OCI-LY1 (cell line): ENCODE results near the gene C1orf116.

ENCODE experiments used
- H2AFZ ChIP-seq: fragments of 200-600 bp; sonication (generic), shearing (Covaris generic); 2 replicates; pipeline ENCODE4 v1.6.0; 2014; ENCODE audit warnings: antibody characterized with exemption, mild to moderate bottlenecking, low read length
- H3F3A ChIP-seq: fragments of 200-600 bp; sonication (generic), shearing (Covaris generic); 2 replicates; pipeline ENCODE4 v1.6.0; 2014; ENCODE audit warnings: mild to moderate bottlenecking, antibody characterized with exemption, low read length, moderate library complexity; ENCODE audit not compliant: insufficient read depth
- H3K27ac ChIP-seq: fragments of 200-600 bp; sonication (generic); 2 replicates; pipeline ENCODE4 v1.5.1; 2014; ENCODE audit warnings: low read length, mixed run types, mild to moderate bottlenecking, low read depth; ENCODE audit not compliant: poor library complexity, severe bottlenecking
- H3K27me3 ChIP-seq: fragments of 200-600 bp; sonication (generic); 2 replicates; pipeline ENCODE4 v1.6.0; 2014; ENCODE audit warnings: antibody characterized with exemption, mild to moderate bottlenecking, low read length, moderate library complexity; ENCODE audit not compliant: insufficient read depth
- H3K36me3 ChIP-seq: fragments of 200-600 bp; sonication (generic); 2 replicates; pipeline ENCODE4 v1.6.1; 2014; ENCODE audit warnings: mild to moderate bottlenecking, antibody characterized with exemption, low read length, moderate library complexity, mixed read lengths; ENCODE audit not compliant: insufficient read depth
- H3K4me1 ChIP-seq: fragments of 200-600 bp; sonication (generic); 2 replicates; pipeline ENCODE4 v1.5.1; 2014; ENCODE audit warnings: mild to moderate bottlenecking, low read length, moderate library complexity; ENCODE audit not compliant: insufficient read depth, severe bottlenecking
- H3K4me2 ChIP-seq: fragments of 200-600 bp; sonication (generic), shearing (Covaris generic); 2 replicates; pipeline ENCODE4 v1.6.1; 2014; ENCODE audit warnings: low read length
- H3K4me3 ChIP-seq: fragments of 200-600 bp; sonication (generic); 2 replicates; pipeline ENCODE4 v1.5.1; 2014; ENCODE audit warnings: low read length, low read depth, mild to moderate bottlenecking, mixed read lengths; ENCODE audit not compliant: poor library complexity, severe bottlenecking
- H3K79me2 ChIP-seq: fragments of 200-600 bp; shearing (Covaris generic); 2 replicates; pipeline ENCODE4 v1.6.1; 2016; ENCODE audit warnings: mixed run types, low read length, mixed read lengths; ENCODE audit not compliant: insufficient read depth
- H3K9ac ChIP-seq: fragments of 200-600 bp; sonication (generic), shearing (Covaris generic); 2 replicates; pipeline ENCODE4 v1.6.1; 2014; ENCODE audit warnings: mild to moderate bottlenecking, low read length, mixed read lengths
- H3K9me2 ChIP-seq: fragments of 200-600 bp; sonication (generic), shearing (Covaris generic); 2 replicates; pipeline ENCODE4 v1.6.1; 2014; ENCODE audit warnings: low read depth, mild to moderate bottlenecking, low read length, mixed read lengths
- H3K9me3 ChIP-seq: fragments of 200-600 bp; shearing (Covaris generic); 2 replicates; pipeline ENCODE4 v1.6.1; 2014; ENCODE audit warnings: low read length, mixed read lengths
- H4K20me1 ChIP-seq: fragments of 200-600 bp; sonication (generic), shearing (Covaris generic); 2 replicates; pipeline ENCODE4 v1.6.0; 2016; ENCODE audit warnings: mild to moderate bottlenecking, low read length; ENCODE audit not compliant: insufficient read depth
- EZH2 ChIP-seq: fragments of 200-600 bp; sonication (generic), shearing (Covaris generic); IDR thresholded peaks from 2 replicates; pipeline ENCODE4 v1.8.0; 2017; ENCODE audit warnings: borderline replicate concordance, mixed run types, mild to moderate bottlenecking, antibody characterized with exemption, low read length, moderate library complexity, mixed read lengths
- TF ChIP-seq, protein P1 (sequence below): fragments of 200-600 bp; sonication (generic), shearing (Covaris generic); IDR thresholded peaks from 2 replicates; pipeline ENCODE4 v1.5.1; 2017; ENCODE audit warnings: mild to moderate bottlenecking, antibody characterized with exemption, low read length, moderate library complexity, mixed read lengths

The C1orf116 gene

DNA sequence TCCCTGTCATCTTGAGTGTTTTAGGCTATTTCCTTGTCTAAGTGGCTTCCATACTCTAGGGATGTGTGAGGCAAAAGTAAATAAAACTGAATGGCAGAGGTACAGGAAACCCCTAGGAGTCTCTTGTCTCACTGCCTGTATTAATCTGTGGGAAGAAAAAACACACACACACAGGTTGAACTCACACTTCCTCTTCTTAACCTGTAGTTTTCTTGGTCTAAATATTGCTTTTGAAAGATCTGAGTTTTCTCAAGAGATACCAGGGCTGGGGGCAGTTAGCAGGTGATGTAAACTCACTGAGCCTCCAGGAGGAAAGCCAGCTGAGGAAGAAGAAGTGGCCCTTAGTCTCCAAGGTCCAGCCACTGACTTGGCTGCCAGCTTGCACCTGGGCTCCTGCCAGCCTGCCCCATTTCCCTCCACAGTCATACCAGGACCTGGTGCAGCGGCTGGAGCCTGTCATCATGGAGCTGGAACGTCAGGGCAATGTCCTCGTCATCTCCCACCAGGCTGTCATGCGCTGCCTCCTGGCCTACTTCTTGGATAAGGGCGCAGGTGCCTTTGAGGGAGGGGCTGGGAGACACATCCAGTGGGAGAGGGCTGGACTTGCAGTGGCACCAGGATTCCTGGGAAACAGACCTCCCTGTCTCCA is 37.4 kb upstream of the C1orf116 start:
- H3K9me2 ChIP-seq: no peaks in the 10 kb centered on the region
- no peaks in the 10 kb centered on the region for H3K9me3 ChIP-seq
- H3K27me3 ChIP-seq: no peaks in the 10 kb centered on the region
- no peak overlapping the region for H3K9ac ChIP-seq
- no peak overlapping the region for H3K4me2 ChIP-seq
- peaks cover 16% of the 10 kb centered on the region; the same call in 1 of the 2 replicates for H3K36me3 ChIP-seq
- H3K79me2 ChIP-seq: no peaks in the 10 kb centered on the region
- H3F3A ChIP-seq: no peaks in the 10 kb centered on the region
- TF ChIP-seq EZH2: no peak
- TF ChIP-seq, protein P1, sequence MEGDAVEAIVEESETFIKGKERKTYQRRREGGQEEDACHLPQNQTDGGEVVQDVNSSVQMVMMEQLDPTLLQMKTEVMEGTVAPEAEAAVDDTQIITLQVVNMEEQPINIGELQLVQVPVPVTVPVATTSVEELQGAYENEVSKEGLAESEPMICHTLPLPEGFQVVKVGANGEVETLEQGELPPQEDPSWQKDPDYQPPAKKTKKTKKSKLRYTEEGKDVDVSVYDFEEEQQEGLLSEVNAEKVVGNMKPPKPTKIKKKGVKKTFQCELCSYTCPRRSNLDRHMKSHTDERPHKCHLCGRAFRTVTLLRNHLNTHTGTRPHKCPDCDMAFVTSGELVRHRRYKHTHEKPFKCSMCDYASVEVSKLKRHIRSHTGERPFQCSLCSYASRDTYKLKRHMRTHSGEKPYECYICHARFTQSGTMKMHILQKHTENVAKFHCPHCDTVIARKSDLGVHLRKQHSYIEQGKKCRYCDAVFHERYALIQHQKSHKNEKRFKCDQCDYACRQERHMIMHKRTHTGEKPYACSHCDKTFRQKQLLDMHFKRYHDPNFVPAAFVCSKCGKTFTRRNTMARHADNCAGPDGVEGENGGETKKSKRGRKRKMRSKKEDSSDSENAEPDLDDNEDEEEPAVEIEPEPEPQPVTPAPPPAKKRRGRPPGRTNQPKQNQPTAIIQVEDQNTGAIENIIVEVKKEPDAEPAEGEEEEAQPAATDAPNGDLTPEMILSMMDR: no peak
- H3K4me3 ChIP-seq: no peak overlapping the region
- H4K20me1 ChIP-seq: no peaks in the 10 kb centered on the region
- no peak overlapping the region for H2AFZ ChIP-seq
- H3K4me1 ChIP-seq: no peaks in the 10 kb centered on the region
- no peak overlapping the region for H3K27ac ChIP-seq

DNA sequence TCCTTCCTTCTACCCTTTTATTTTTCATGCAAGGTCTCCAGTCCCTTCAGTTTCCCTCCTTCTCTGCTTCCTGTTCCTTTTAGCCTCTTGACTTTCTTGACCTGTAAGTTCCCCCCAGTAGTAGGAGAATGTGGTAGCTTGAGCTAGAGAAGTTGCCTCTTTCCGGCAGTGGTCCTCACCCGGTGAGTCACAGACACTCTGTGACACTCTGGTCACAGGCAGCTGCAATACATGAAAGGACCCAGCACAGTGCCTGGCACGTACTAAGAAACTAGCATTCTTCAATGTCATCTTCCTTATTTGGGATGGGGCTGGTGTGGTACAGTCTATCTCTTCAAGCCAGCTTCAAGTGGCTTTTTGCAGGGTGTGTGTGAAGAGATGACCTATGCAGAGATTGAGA is 36.5 kb upstream of the C1orf116 start:
- TF ChIP-seq EZH2: no peak
- TF ChIP-seq, protein P1: no peak
- no peaks in the 10 kb centered on the region for H3K4me1 ChIP-seq
- H3F3A ChIP-seq: no peaks in the 10 kb centered on the region
- no peaks in the 10 kb centered on the region for H4K20me1 ChIP-seq
- H3K27me3 ChIP-seq: no peaks in the 10 kb centered on the region
- no peaks in the 10 kb centered on the region for H3K9me3 ChIP-seq
- H3K9me2 ChIP-seq: no peaks in the 10 kb centered on the region
- H3K9ac ChIP-seq: no peak overlapping the region
- H2AFZ ChIP-seq: no peak overlapping the region
- H3K4me3 ChIP-seq: no peak overlapping the region
- H3K79me2 ChIP-seq: no peaks in the 10 kb centered on the region
- H3K4me2 ChIP-seq: no peak overlapping the region
- peaks cover 16% of the 10 kb centered on the region; the same call in 1 of the 2 replicates for H3K36me3 ChIP-seq
- no peak overlapping the region for H3K27ac ChIP-seq

DNA sequence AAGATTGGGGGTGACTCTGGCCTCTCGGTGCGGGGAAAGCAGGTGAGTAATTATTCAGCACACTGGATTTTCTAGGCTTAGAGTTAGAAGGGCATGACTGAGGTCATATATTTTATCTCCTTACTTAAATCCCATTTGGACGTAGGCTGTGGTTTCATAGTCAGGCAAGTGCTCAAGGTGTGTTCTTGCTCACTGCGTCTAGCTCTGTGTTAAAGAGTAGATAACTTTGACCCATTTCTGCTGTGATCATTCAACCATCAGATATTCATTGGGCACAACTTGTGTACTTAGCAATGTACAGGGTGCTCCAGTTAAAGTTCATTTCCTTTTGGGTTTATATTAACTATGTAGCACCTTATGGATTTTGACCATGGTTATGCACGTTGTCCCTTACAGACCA is 35.1 kb upstream of the C1orf116 start:
- H3K4me2 ChIP-seq: no peak overlapping the region
- peaks cover 25% of the 10 kb centered on the region; the same call in 1 of the 2 replicates for H3K36me3 ChIP-seq

More for the DNA sequence above, 35.1 kb upstream of the C1orf116 start:
- Histone ChIP-seq H3K9me2 (no peaks in the 10 kb centered on the region), H3K27me3 (no peaks in the 10 kb centered on the region), H3K79me2 (no peaks in the 10 kb centered on the region), H3K9ac (no peak overlapping the region), H3K9me3 (no peaks in the 10 kb centered on the region), H4K20me1 (no peaks in the 10 kb centered on the region), H3F3A (no peaks in the 10 kb centered on the region), H3K27ac (no peak overlapping the region), H3K4me3 (no peak overlapping the region), H2AFZ (no peak overlapping the region), H3K4me1 (no peaks in the 10 kb centered on the region)
- TF ChIP-seq, protein P1: no peak
- TF ChIP-seq EZH2: no peak
